K562 (cell line): Measurements from ENCODE around the gene FBXO10. TPM values are rescaled to one million over a fixed set of nuclear protein-coding genes. Genes with fewer than 3 reads are reported as not detected.
A peak's percentile ranks its signal among the peaks of the same experiment; 100 is the strongest.

Experiments used
- CBX5 ChIP-seq: IDR thresholded peaks from 2 replicates; pipeline ENCODE4 v1.6.1; 2014; ENCODE audit warnings: low read depth, borderline replicate concordance
- CTBP1 ChIP-seq: fragments of 450-650 bp; IDR thresholded peaks from 2 replicates; pipeline ENCODE4 v1.6.1; 2016; ENCODE audit warnings: borderline replicate concordance
- EHMT2 ChIP-seq: fragments of 450-650 bp; IDR thresholded peaks from 2 replicates; pipeline ENCODE4 v1.6.1; 2018; ENCODE audit warnings: antibody characterized with exemption
- HNRNPLL ChIP-seq: fragments of 200-400 bp; formaldehyde crosslinking; IDR thresholded peaks from 2 replicates; pipeline ENCODE4 v1.6.1; 2017; ENCODE audit warnings: low read length, low read depth, mild to moderate bottlenecking; ENCODE audit not compliant: poor library complexity, severe bottlenecking
- KAT8 ChIP-seq: fragments of 450-650 bp; IDR thresholded peaks from 2 replicates; pipeline ENCODE4 v1.6.1; 2016; ENCODE audit warnings: low read depth, mild to moderate bottlenecking
- MYC ChIP-seq, 2 experiments: fragments of 250-450 bp in 1 of 2; sonication (Bioruptor Pico) in 1 of 2; IDR thresholded peaks; 2 replicates each; pipeline versions ENCODE4 v1.5.1 to v1.6.1; 2012 to 2021; ENCODE audit warnings: low read depth in 2 of 2, borderline replicate concordance in 1 of 2, improper control_type of control experiment in 1 of 2, low read length in 1 of 2, mild to moderate bottlenecking in 1 of 2, moderate library complexity in 1 of 2
- NFIC ChIP-seq: fragments of 450-650 bp; IDR thresholded peaks from 2 replicates; pipeline ENCODE4 v1.6.1; 2017; ENCODE audit warnings: mild to moderate bottlenecking, inconsistent platforms
- PHF8 ChIP-seq: fragments of 200-600 bp; sonication (generic); IDR thresholded peaks from 2 replicates; pipeline ENCODE4 v1.6.1; 2012; ENCODE audit warnings: mixed run types, mild to moderate bottlenecking, inconsistent platforms, low read length, moderate library complexity, borderline replicate concordance
- TARDBP ChIP-seq: fragments of 450-650 bp; IDR thresholded peaks from 2 replicates; pipeline ENCODE4 v1.6.1; 2016
- TCF3 ChIP-seq: sonication (generic); formaldehyde crosslinking; IDR thresholded peaks from 2 replicates; pipeline ENCODE4 v1.4.0; 2020; ENCODE audit warnings: mild to moderate bottlenecking, missing genetic modification reagents
- TEAD4 ChIP-seq, 2 experiments: sonication (generic) in 1 of 2; formaldehyde crosslinking in 1 of 2; IDR thresholded peaks; 2 replicates each; pipeline versions ENCODE4 v1.6.1 to v1.8.0; 2012 to 2022; ENCODE audit warnings: borderline replicate concordance in 1 of 2, inconsistent platforms in 1 of 2, low read length in 1 of 2, mild to moderate bottlenecking in 1 of 2, missing genetic modification reagents in 1 of 2
- ZBTB8A ChIP-seq: fragments of 450-650 bp; IDR thresholded peaks from 2 replicates; pipeline ENCODE4 v1.6.1; 2018; ENCODE audit warnings: mild to moderate bottlenecking, moderate library complexity; ENCODE audit not compliant: partially characterized antibody
- ZNF24 ChIP-seq: fragments of 450-650 bp; IDR thresholded peaks from 2 replicates; pipeline ENCODE4 v1.6.1; 2016
- ZNF324 ChIP-seq: fragments of 250-450 bp; sonication (Bioruptor Pico); IDR thresholded peaks from 2 replicates; pipeline ENCODE4 v1.4.0; 2020; ENCODE audit warnings: mild to moderate bottlenecking
- ZNF507 ChIP-seq: conservative IDR thresholded peaks from 2 replicates; pipeline ENCODE4 v1.6.1; 2017; ENCODE audit warnings: missing genetic modification characterization, missing compliant biosample characterization
- polyA plus RNA-seq, 8 experiments: library from polyadenylated mRNA; depleted of rRNA in 4 of 8; stranded (reverse) in 5 of 8; unstranded in 3 of 8; fragments of >200 nt; fragmentation: Nextera tagmentation in 2 of 8; fragmentation: Illumina TruSeq in 1 of 8; extraction: Ambion mirVana in 2 of 8; extraction: Trizol in 1 of 8; gene quantifications; 2 replicates each; pipeline versions ENCODE4 v1.2.1 to v1.2.3, GENCODE V29; 2011 to 2014; ENCODE audit warnings: inconsistent platforms in 1 of 8, missing spikeins in 1 of 8
- total RNA-seq, 7 experiments: library from RNA; depleted of rRNA in 6 of 7; stranded (reverse); fragments of >200 nt in 6 of 7; fragmentation: Illumina TruSeq in 2 of 7; extraction: Trizol in 2 of 7; gene quantifications; 2 replicates each; pipeline versions ENCODE4 v1.2.1 to v1.2.3, GENCODE V29; 2011 to 2021; ENCODE audit warnings: low replicate concordance in 1 of 7
- TF ChIP-seq, protein P1 (sequence below), 2 experiments: fragments of 450-650 bp; formaldehyde crosslinking in 1 of 2; IDR thresholded peaks; 2 replicates each; pipeline versions ENCODE4 v1.4.0 to v1.6.1; 2014 to 2020; ENCODE audit warnings: mild to moderate bottlenecking in 2 of 2, borderline replicate concordance in 1 of 2, low read depth in 1 of 2
- TF ChIP-seq, protein P2 (sequence below): sonication (generic); IDR thresholded peaks from 2 replicates; pipeline ENCODE4 v1.6.1; 2016

The FBXO10 gene
- total and polyA plus RNA-seq, 9 of the 15 experiments (the other 6 are each of a cell fraction or from before 2014, with no cell fraction given), result 0.84 to 9.9 (median 6.0) TPM

DNA sequence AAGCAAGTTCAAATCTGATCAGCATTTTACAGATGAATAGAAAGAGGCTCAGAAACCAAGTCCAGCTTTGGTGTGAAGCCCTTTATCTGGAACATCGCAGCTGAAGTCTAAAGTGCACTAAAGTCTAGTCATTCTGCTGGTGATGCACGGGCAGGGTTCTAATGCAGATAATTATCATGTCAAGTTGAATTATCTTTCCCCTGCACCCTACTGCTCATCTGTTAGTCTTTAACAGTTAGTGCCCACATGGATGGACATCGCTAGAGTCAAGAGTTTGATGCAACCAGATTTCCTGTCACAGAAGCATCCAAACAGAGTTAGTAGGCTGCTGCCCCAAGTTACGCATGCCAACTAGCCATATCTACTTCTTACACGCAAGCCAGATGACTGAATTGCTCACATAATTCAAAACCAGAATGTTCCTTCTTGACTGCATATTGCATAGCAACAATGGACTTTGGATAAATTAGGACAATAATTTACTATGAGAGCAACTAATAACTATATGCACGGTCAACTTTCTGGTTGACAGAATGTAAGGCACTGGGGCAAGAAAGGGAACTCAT, 17.8 kb upstream of the FBXO10 start (continued):
- TF ChIP-seq ZBTB8A, result no peak
- TF ChIP-seq TEAD4 (IDR thresholded peaks at IDR 0.05; ENCODE audit: low read length), result peak; percentile 64
- no peak for TF ChIP-seq TEAD4 (CRISPR knock-in tag; IDR thresholded peaks at IDR 0.05; ENCODE audit: borderline replicate concordance)
- TF ChIP-seq, protein P1, sequence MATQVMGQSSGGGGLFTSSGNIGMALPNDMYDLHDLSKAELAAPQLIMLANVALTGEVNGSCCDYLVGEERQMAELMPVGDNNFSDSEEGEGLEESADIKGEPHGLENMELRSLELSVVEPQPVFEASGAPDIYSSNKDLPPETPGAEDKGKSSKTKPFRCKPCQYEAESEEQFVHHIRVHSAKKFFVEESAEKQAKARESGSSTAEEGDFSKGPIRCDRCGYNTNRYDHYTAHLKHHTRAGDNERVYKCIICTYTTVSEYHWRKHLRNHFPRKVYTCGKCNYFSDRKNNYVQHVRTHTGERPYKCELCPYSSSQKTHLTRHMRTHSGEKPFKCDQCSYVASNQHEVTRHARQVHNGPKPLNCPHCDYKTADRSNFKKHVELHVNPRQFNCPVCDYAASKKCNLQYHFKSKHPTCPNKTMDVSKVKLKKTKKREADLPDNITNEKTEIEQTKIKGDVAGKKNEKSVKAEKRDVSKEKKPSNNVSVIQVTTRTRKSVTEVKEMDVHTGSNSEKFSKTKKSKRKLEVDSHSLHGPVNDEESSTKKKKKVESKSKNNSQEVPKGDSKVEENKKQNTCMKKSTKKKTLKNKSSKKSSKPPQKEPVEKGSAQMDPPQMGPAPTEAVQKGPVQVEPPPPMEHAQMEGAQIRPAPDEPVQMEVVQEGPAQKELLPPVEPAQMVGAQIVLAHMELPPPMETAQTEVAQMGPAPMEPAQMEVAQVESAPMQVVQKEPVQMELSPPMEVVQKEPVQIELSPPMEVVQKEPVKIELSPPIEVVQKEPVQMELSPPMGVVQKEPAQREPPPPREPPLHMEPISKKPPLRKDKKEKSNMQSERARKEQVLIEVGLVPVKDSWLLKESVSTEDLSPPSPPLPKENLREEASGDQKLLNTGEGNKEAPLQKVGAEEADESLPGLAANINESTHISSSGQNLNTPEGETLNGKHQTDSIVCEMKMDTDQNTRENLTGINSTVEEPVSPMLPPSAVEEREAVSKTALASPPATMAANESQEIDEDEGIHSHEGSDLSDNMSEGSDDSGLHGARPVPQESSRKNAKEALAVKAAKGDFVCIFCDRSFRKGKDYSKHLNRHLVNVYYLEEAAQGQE (IDR thresholded peaks at IDR 0.05; ENCODE audit: borderline replicate concordance), result 0 out of 2 replicates have a peak, but pooled peaks have one; percentile 3
- TF ChIP-seq, protein P1 (CRISPR knock-in tag; IDR thresholded peaks at IDR 0.05; ENCODE audit: low read depth), result no peak
- no peak for TF ChIP-seq PHF8
- TF ChIP-seq, protein P2, sequence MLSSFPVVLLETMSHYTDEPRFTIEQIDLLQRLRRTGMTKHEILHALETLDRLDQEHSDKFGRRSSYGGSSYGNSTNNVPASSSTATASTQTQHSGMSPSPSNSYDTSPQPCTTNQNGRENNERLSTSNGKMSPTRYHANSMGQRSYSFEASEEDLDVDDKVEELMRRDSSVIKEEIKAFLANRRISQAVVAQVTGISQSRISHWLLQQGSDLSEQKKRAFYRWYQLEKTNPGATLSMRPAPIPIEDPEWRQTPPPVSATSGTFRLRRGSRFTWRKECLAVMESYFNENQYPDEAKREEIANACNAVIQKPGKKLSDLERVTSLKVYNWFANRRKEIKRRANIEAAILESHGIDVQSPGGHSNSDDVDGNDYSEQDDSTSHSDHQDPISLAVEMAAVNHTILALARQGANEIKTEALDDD, result peak; percentile 85
- 0 out of 2 replicates have a peak, but pooled peaks have one; percentile 5 for TF ChIP-seq ZNF24
- TF ChIP-seq KAT8, result no peak
- 0 out of 2 replicates have a peak, but pooled peaks have one; percentile 13 for TF ChIP-seq CBX5
- TF ChIP-seq CTBP1, result 0 out of 2 replicates have a peak, but pooled peaks have one; percentile 18
- no peak for TF ChIP-seq MYC (IDR thresholded peaks at IDR 0.05; ENCODE audit: low read depth, low read length)
- TF ChIP-seq MYC (CRISPR knock-in tag; IDR thresholded peaks at IDR 0.05; ENCODE audit: borderline replicate concordance, low read depth), result no peak
- no peak for TF ChIP-seq EHMT2
- TF ChIP-seq TARDBP, result no peak
- TF ChIP-seq HNRNPLL, result peak; percentile 26
- 0 out of 2 replicates have a peak, but pooled peaks have one; percentile 18 for TF ChIP-seq TCF3 (CRISPR knock-in tag)
- no peak for TF ChIP-seq ZNF324 (CRISPR knock-in tag)
- TF ChIP-seq ZNF507 (tag), result no peak
- TF ChIP-seq NFIC, result peak; percentile 8; the same call in 1 of the 2 replicates
- TF ChIP-seq, all 486 proteins: peak for 17
